Measurements from ENCODE around the gene SF3A2.

The SF3A2 gene

GRCh38 chr19:2229103-2230032 lies 7.3 kb upstream of the SF3A2 start:
- TF ChIP-seq CTCF (IDR thresholded peaks at IDR 0.05; ENCODE audit: low read depth, low read length) = no peak
- no peak for DNase-seq (ENCODE audit: low read depth, low spot score)
- in situ Hi-C loops (cut with HindIII; ENCODE audit: low sequenced_read_pairs) = no loop called here
- H3K4me3 ChIP-seq (ENCODE audit: low read depth, low read length) = no peak overlapping the region

- in situ Hi-C loops (cut with HindIII; ENCODE audit: low sequenced_read_pairs) = no loop called here
- DNase-seq (ENCODE audit: low read depth, low spot score) = no peak
- no peak for TF ChIP-seq CTCF (IDR thresholded peaks at IDR 0.05; ENCODE audit: low read depth, low read length)
- H3K4me3 ChIP-seq (ENCODE audit: low read depth, low read length) = no peak overlapping the region
These were observed 6.5 kb upstream of the SF3A2 start for GRCh38 chr19:2230033-2230531.

- no peak for DNase-seq (ENCODE audit: low read depth, low spot score)
- in situ Hi-C loops (cut with HindIII; ENCODE audit: low sequenced_read_pairs) = no loop called here
- H3K4me3 ChIP-seq (ENCODE audit: low read depth, low read length) = no peak overlapping the region
- no peak for TF ChIP-seq CTCF (IDR thresholded peaks at IDR 0.05; ENCODE audit: low read depth, low read length)
These were observed 5.7 kb upstream of the SF3A2 start for GRCh38 chr19:2230807-2231533.

GRCh38 chr19:2231621-2232221 lies 4.9 kb upstream of the SF3A2 start:
- no peak for DNase-seq (ENCODE audit: low read depth, low spot score)
- in situ Hi-C loops (cut with HindIII; ENCODE audit: low sequenced_read_pairs) = no loop called here
- H3K4me3 ChIP-seq (ENCODE audit: low read depth, low read length) = no peak overlapping the region
- no peak for TF ChIP-seq CTCF (IDR thresholded peaks at IDR 0.05; ENCODE audit: low read depth, low read length)

- H3K4me3 ChIP-seq (ENCODE audit: low read depth, low read length) = no peak overlapping the region
- no peak for DNase-seq (ENCODE audit: low read depth, low spot score)
- TF ChIP-seq CTCF (IDR thresholded peaks at IDR 0.05; ENCODE audit: low read depth, low read length) = no peak
- in situ Hi-C loops (cut with HindIII; ENCODE audit: low sequenced_read_pairs) = no loop called here
These were observed 4.1 kb upstream of the SF3A2 start for GRCh38 chr19:2232286-2233151.
